Ecto neural progenitor cell (in vitro differentiated cells): ENCODE data around the gene RUBCN.
"Not testable (repeated sequence)": the region's sequence is repeated elsewhere in the genome, so short reads cannot be mapped to it uniquely, and the experiment has no call there.

ENCODE experiments used
- DNase-seq: peaks from one replicate; pipeline ENCODE4 v3.0.0-alpha.2; 2018; ENCODE audit warnings: low spot score

RUBCN gene

DNA sequence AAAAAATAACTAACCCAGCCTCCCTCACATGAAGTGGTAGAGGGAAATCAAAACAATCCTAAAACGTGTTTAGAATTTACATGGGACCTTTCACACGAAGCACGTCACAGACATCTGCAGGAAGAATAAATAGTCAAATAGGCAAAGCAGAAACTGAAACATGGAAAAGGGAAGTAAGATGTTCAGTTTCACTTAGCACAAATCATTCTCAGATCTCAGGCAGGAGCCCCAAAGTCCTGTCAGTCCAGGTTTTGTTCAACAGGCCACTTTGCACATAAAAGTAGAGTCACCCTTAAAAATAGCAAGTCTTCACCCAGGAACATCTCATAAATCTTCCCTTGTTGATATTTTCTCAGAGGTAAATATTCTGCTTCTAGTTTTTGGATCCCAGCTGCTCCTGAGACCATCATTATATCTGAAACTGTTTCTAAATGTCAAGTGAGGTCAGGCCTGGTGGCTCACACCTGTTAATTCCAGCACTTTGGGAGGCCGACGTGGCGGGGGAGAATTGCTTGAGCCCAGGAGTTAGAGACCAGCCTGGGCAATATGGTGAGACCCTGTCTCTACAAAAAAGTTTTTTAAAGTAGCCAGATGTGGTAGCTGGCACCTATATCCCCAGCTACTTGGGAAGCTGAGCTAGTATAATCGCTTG, 1.9 kb downstream of the RUBCN start:
- no peak for DNase-seq

DNA sequence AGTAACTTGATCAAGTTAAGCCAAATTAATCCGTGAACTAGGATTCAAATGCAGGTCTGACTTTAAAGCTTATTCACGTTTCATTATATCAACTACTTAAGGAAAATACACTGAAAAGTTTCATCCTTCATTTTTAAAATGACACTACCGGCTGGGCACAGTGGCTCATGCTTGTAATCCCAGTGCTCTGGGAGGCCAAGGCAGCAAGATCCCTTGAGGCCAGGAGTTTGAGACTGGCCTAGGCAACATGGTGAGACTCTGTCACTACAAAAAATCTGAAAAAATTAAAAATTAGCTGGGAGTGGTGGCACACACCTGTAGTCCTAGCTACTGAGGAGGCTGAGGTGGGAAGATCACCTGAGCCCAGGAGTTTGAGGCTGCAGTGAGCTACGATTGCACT, 3.7 kb downstream of the RUBCN start:
- DNase-seq = no peak

DNA sequence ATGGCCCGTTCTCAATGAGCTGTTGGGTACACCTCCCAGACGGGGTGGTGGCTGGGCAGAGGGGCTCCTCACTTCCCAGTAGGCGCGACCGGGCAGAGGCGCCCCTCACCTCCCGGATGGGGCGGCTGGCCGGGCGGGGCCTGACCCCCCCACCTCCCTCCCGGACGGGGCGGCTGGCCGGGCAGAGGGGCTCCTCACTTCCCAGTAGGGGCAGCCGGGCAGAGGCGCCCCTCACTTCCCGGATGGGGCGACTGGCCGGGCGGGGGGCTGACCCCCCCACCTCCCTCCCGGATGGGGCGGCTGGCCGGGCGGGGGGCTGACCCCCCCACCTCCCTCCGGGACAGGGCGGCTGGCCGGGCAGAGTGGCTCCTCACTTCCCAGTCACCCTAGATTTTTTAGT, 5.2 kb downstream of the RUBCN start:
- not testable (repeated sequence) for DNase-seq

DNA sequence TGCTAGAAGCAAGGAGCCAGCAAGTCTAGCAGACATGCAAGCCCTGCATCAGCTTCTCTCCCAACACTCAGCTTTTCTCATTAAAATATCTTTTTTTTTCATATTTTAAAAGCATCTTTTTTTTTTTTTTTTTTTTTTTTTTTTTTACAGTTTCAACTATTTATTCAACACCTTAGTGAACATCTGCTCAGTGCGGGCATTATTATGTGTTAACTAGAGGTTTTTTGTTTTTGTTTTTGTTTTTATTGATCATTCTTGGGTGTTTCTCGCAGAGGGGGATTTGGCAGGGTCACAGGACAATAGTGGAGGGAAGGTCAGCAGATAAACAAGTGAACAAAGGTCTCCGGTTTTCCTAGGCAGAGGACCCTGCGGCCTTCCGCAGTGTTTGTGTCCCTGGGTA, 5.9 kb downstream of the RUBCN start:
- DNase-seq = not testable (repeated sequence)

DNA sequence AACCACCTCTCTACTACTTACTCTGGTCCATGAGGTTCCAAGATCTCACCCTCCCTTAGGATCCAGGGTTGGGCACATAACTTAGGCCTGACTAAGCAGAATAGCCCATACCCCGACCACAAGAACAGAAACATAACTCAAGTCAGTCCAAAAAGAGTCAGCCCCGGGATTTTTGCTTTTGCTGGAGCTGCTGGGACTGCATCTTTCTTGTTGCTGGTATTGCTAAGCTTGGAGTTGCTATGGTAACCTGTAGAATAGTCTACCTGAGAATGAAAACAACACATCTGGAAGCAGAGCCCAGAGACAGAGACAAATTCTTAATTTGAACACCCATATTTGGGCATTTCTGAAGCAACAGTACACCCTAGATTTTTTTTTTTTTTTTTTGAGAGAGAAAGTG, 6.5 kb downstream of the RUBCN start:
- DNase-seq = no peak

DNA sequence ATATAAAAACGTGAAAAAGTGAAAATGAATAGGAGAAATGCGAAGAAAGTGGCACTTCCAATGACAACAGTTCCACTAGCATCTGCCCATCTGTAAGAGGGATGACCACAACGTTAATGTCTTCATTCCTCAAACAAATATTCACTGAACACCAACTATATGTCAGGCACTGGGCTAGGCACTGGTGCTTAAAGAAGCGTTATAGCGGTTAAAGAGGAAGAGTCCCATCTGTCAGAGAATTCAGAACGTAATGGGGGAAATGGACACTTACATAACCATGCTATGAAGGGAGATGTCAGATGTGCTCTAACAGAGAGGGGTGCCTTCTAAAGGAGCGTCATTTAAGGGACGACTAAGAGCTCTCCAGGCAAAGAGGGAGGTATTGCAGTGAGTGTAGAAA, 8.2 kb downstream of the RUBCN start:
- DNase-seq = no peak

DNA sequence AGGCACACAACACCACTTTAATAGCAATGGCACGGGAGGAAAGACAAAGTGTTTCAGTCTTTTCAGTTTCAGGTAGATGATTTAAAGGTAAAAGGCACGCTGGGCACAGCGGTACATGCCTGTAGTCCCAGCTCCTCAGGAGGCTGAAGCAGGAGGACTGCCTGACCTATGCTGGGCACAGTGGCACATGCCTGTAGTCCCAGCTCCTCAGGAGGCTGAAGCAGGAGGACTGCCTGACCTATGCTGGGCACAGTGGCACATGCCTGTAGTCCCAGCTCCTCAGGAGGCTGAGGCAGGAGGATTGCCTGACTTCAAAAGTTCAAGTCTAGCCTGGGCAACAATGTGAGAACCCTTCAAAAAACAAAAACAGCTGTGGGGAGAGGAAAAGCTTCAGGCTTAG, 8.8 kb downstream of the RUBCN start:
- not testable (repeated sequence) for DNase-seq

DNA sequence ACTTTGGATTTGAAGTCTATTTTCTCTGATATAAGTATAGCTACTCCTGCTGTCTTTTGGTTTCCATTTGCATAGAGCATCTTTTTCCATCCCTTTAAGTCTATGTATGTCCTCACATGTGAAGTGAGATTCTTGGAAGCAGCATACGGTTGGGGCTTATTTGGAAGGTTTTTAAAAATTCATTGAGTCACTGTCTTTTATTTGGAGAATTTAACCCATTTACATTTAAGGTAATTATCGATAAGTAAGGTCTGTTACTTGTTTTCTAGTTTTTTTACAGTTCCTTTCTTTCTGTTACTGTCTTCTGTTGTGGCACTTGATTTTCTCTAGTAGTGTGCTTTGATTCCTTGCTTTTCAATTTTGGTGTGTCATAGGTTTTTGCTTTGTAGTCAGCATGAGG, 14.0 kb downstream of the RUBCN start:
- no peak for DNase-seq

DNA sequence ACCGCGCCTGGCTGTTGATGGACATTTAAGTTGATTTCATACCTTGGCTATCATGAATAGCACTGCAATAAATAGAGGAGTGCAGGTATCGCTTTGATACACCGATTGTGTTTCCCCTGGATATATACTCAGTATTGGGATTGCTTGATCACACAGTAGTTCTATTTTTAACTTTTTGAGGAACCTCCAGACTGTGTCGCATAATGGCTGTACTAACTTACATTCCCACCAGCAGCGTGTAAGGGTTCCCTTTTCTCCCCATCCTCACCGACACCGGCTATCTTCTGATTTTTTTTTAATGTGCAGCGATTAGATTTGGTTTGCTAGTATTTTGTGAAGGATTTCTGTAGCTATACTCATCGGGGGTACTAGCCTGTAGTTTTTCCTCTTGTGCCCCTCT, 16.0 kb downstream of the RUBCN start:
- no peak for DNase-seq

DNA sequence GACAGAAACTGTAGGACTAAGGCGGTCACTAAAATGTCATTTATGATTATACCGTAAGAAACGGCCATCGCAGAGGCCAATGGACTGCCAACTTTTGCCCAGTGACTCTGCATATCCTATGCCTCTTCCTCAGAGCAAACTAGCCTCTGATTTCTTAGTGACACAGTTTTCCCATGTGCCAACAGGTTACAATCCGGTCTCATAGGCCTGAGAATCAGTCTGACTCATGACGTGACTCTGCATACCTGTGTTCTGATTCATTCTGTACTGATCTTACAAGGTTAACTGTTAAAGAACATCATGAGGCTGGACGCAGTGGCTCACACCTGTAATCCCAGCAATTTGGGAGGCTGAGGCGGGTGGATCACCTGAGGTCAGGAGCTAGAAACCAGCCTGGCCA, 17.8 kb downstream of the RUBCN start:
- DNase-seq = no peak

DNA sequence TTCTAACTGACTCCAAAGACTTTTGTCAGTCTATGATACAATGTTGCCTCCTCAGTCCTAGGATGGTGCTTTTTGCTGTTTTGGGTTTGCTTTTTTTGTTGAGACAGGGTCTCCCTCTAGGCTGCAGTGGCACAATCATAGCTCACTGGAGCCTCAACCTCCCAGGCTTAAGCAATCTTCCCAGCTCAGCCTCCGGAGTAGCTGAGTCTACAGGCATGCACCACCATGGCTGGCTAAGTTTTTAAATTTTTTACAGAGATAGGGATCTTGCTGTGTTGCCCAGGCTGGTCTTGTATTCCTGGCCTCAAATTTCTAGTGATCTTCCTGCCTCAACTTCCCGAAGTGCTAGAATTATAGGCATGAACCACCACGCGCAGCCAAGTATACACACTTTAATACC, 22.5 kb downstream of the RUBCN start:
- no peak for DNase-seq

DNA sequence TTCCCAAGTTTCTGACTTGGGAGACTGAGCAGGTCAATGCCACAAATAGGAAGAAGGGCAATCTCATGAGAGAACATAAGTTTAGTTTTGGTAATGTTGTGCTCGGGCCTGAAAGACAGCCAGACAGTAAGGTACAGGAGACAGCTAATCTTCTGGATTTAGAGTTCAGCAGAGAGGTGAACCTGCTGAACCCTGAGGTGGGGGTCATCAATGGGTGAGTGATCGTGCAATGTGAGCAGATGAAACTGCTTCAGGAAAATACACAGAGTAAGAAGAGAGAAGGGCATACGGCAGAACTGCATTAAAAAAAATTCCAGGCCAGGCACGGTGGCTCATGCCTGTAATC, 23.3 kb downstream of the RUBCN start:
- DNase-seq = no peak

DNA sequence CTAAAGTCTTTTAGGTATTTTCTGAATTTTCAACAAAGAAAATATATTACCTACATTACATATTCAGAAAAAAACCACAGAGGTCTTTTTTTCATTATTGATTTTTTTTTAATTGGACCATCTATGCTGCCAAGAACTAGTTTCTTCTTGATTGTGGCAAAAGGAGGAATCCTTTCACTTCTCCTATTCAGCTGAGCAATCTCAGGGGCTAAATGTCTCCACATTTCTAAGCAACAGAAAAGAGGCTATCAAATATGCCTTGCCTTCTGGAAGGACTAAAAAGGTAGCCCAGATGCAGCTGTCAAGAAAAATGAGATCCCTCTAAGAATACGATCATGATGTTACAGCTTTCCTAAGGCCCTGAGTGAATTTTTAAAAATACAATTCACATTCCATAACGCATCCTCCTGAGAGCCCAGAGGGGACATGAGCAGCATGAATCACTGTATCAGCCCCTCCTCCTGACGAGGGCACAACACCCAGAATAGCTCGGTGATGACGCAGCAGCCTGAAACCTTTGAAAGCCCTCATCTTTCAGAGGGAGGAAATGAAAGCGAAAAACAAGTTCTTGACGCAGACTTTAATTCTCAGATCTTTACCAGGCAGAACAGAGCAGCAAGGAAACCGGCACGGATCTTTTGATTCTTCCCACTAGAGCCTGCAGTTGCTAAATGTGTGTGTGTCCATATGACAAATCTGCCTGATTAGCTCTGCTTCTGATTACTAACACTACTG, 24.6 kb downstream of the RUBCN start:
- peak; percentile 57 for DNase-seq

DNA sequence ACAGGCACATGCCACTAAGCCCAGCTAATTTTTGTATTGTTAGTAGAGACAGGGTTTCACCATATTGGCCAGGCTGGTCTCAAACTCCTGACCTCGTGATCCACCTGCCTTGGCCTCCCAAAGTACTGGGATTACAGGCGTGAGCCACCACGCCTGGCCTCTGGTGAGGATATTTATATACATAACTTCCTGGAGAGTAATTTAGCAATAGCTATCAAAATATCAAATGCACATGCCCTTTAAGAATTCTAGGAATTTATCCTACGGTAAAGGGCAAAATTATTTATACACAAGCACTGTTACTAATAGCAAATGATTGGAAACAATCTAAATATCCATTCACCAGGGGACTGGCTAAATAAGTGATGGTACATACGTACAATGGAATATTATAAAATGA, 25.7 kb downstream of the RUBCN start:
- DNase-seq = not testable (repeated sequence)

DNA sequence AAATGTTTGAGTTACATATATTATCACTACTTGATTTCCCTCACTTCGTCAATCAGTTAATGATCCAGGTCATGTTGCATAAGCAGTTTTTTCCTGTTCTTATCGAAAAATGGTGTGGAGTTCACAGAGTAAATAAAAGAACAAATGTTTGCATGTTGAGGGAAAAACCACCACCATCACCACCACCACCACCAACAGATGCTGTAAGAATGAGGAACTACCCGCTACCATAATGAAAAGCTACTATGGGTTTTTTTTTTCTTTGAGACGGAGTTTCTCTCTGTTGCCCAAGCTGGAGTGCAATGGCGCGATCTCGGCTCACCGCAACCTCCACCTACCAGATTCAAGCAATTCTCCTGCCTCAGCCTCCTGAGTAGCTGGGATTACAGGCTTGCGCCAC, 27.6 kb downstream of the RUBCN start:
- DNase-seq = no peak

DNA sequence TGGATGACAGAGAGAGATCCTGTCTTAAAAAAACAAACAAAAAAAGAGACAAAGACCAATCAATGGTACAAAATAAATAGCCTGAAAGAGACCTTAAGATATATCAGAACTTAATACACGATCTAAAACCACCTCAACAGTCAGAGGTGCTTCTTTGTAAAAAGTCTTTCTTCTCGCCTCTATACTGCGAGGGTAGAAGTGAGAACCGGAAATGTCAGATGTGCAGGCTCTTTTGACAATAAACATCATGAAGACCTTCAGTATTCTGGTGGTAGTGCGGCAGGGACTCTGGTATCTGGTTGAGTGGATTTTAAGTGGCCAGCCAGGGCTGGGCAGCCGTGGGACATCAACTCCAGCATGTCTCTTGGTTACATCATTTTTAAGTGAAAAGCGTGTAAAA, 30.0 kb downstream of the RUBCN start:
- no peak for DNase-seq

DNA sequence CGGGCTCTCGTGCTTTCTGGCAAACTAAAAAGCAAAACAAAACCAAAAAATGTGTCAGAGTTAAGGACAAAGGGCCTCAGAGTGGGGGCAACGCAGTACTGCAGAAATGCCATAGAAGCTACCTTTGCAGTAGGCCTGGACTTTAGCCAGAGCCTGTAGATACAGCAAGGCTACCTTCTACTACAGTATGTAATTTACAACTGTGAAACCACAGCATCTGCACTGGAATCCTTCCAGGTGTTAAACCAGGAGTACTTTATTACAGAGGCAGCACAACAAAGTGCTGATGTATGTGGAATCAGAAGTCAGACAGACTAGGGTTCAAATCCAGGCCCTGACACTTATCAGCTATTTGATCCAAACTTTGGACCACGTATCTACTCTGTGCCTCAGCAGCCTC, 34.9 kb downstream of the RUBCN start:
- no peak for DNase-seq

DNA sequence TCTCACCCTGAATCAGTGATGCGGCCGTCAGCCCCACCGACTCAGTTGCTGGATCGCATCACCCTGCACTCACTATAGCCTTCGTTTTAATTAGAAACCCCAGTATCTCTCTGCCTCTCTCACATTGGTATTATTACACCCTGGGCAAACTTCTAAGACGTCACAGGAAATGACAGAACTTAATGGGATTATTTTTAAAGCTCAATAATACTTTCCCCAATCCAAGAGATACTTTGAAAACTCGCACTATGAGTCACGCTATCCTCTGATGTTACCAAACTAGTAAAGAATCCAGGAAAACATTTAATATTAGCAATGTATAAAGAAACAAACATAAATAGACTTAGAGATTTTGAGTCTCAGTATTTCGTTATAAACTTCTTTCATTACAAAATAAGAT, 36.6 kb downstream of the RUBCN start:
- DNase-seq = no peak

DNA sequence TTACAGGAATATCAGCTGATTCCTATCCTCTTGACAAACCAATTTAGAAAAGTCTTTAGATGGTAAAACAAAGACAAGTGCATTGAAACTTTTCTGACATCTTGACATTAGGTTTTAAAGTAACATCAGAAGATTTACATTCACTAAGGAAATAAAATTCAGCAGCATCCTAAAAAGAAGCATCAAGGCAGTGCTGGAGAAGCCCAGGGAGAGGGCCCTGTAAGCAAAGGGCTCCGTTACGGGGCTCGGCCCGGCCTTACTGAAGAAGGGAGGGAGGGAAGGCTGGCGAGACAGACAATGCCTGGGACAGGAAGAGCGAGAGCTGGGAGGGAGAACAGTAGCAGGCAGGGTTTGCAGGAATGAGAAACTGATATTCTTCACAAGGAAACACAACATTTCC, 39.3 kb downstream of the RUBCN start:
- DNase-seq = no peak

DNA sequence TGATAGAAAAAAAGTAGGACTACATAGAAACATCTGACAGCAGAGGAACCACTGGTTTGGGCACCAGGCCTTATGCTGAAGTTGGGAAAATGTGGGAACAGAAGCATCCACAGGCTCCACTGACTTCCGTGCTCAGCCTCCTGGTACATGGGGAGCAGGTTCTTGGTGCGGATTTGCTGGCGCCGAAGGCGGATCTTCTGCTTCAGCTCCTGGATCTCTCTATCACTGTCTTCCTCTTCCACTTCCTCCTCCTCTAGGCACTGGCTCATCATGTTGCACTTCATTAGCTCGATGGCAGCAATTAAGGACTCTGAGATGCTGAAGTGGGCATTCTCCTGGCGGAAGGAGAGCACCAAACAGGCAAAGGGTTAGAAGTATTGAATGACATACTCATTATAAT, 42.5 kb downstream of the RUBCN start:
- DNase-seq = no peak

DNA sequence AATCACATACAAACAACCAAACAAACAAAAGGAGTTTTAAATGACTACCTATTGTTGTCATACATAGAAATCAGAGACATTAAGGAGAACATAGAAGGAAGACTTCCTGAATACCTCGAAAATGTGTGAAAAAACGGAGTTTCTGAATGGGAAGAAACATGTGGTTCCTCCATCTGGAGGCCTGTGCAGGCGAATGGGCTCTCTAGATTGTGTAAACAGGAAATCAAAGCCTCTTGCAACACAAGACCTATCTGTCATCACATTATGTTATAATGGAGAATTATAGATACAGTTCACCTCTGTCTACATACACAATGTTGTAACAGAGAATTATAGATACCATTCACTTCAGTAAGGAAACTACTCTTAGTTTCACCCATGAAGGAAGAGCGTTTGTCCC, 44.1 kb downstream of the RUBCN start:
- DNase-seq = no peak

DNA sequence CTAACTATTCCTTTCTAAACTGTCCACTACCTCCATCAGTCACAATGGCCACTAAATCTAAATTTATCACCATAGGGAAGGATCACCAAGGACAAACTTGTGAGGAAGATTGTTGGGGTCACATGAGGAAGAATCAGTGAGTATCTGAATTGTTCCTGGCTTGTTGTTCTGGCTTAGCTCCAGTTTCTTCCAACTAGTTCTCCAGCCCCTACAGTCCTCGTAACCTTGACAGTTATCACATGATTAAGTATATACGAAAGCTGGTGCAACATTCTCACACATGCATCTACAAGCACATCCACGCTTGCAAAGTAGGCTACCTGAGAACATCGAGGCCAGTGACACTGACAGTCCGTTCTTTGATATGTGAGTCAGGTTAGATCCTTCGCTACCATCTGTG, 46.0 kb downstream of the RUBCN start:
- no peak for DNase-seq

DNA sequence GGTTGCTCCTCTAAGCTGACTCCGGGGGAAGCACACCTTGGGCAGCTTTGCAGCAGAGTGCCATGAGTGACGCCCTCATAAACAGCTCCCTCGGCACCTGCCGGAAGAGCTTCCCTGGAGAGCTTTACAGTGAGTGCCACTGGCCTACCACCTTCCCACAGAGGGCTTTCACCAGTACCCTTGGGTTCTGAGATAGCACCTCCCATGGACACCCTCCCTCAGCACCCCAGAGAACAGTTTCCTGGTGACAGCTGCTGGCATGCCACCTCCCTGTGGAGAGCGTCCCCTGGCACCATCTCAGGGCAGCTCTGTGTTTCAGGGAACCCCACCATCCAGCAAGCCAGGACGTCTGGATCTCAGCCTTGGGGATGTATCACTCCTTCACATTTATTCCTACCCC, 49.1 kb downstream of the RUBCN start:
- DNase-seq = no peak

DNA sequence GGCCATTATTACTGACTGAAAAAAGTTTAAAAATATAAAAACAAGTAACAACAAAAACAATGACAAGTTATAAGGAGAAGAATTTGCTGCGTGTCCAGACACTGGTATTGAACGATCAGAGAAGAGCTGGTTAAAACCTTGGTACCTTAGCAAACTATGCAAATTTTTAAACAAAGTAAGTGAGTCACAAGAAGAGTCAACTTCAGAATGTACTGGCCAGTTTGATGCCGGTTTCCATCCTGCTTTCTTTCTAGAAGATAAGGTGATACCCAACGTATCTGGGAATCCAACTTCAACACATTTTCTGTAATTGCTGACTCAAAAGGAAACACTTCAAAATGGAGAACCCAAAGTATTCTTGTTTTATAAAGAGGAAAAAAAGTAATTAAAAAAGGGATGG, 49.8 kb downstream of the RUBCN start:
- DNase-seq = no peak
